ENCODE measurements around the gene TMPRSS2. TPM values are rescaled to one million over a fixed set of nuclear protein-coding genes. Genes with fewer than 3 reads are reported as not detected.
A peak's percentile ranks its signal among the peaks of the same experiment; 100 is the strongest.

TMPRSS2 gene
- total RNA-seq, 1 donor from 2014 or later: 0.84 TPM

DNA sequence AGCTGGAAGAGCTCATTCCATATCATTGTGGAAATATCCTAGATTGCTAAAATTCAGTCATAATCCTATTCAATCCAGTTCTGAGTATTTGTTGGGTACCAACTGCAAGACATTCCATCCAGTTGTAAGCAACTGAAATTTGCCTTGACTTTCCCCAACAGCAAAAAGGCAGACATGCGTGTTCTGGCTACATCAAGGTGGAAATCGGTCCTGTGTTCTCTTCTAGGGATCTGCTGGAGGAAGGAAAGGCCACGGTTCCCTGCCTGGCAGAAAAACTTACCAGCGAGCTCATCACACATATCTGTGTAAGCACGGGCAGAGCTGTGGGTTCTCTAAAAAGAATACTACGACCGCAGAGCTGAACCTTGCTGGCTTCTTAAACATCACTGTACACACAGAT, 64.4 kb downstream of the TMPRSS2 start:
- Histone ChIP-seq H3K4me2 (ENCODE audit: low read length) (no peak overlapping the region), H4K20me1 (ENCODE audit: insufficient read depth, low read length) (no peaks in the 10 kb centered on the region), H3K4me1 (ENCODE audit: insufficient read depth, low read length) (no peaks in the 10 kb centered on the region), H3K9ac (ENCODE audit: low read length) (no peak overlapping the region), H3K27ac (ENCODE audit: low read depth, low read length) (no peak overlapping the region), H3K79me2 (ENCODE audit: insufficient read depth, low read length) (no peaks in the 10 kb centered on the region), H3K36me3 (ENCODE audit: insufficient read depth, low read length) (no peaks in the 10 kb centered on the region), H3K9me3 (ENCODE audit: insufficient read depth, low read depth, low read length) (no peaks in the 10 kb centered on the region), H3K4me3 (ENCODE audit: insufficient read depth, low read depth, low read length) (no peak overlapping the region), H2AFZ (ENCODE audit: low read depth, low read length) (no peak overlapping the region), H3K27me3 (ENCODE audit: insufficient read depth, low read length) (no peaks in the 10 kb centered on the region)
- no peak for DNase-seq (ENCODE audit: low read depth)
- H3K27me3 Mint-ChIP-seq (ENCODE audit: low read depth, unreplicated experiment): no peaks in the 10 kb centered on the region
- no peaks in the 10 kb centered on the region for H3K9me3 Mint-ChIP-seq (ENCODE audit: unreplicated experiment)
- no peak overlapping the region for H3K27ac Mint-ChIP-seq (ENCODE audit: unreplicated experiment)
- no peak for FAIRE-seq
- H3K4me1 Mint-ChIP-seq (ENCODE audit: low read depth, unreplicated experiment): peaks cover 12% of the 10 kb centered on the region
- H3K36me3 Mint-ChIP-seq (ENCODE audit: low read depth, unreplicated experiment): peaks cover 40% of the 10 kb centered on the region
- H3K4me3 Mint-ChIP-seq (ENCODE audit: unreplicated experiment): no peak overlapping the region
- TF ChIP-seq EZH2 (IDR thresholded peaks at IDR 0.05; ENCODE audit: insufficient read depth, low read length): no peak
- TF ChIP-seq, protein P1, sequence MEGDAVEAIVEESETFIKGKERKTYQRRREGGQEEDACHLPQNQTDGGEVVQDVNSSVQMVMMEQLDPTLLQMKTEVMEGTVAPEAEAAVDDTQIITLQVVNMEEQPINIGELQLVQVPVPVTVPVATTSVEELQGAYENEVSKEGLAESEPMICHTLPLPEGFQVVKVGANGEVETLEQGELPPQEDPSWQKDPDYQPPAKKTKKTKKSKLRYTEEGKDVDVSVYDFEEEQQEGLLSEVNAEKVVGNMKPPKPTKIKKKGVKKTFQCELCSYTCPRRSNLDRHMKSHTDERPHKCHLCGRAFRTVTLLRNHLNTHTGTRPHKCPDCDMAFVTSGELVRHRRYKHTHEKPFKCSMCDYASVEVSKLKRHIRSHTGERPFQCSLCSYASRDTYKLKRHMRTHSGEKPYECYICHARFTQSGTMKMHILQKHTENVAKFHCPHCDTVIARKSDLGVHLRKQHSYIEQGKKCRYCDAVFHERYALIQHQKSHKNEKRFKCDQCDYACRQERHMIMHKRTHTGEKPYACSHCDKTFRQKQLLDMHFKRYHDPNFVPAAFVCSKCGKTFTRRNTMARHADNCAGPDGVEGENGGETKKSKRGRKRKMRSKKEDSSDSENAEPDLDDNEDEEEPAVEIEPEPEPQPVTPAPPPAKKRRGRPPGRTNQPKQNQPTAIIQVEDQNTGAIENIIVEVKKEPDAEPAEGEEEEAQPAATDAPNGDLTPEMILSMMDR (IDR thresholded peaks at IDR 0.05; ENCODE audit: insufficient read depth, low read depth, low read length): no peak

DNA sequence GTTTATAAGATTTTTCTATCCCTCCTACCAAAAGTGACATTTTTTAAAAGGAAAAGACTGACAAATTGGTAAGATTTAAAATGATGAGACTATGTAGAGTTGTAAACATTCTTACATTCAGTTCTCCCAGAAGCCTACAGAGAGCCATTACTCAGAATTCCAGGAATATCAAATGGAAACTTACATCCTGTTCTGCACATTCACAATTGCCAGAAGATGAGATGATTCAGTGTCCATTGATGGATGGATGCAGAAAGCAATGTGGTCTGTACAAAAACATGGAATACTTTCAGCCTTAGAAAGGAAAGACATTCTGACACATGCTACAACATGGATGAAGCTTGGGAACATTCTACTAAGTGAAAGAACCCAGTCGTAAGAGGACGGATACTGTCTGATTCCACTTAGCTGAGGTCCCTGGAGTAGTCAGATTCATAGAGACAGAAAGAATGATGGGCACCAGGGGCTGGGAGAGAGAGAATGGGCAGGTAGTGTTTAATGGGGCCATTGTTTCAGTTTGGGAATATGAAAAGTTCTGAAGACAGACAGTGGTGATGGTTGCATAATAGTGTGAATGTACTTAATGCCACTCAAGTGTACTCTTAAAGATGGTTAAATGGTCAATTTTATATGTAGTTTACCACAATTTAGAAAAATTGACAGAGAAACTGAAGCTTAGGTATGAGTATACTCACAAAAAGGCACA, 65.3 kb downstream of the TMPRSS2 start:
- peak; percentile 60 for DNase-seq (ENCODE audit: low read depth)
- no peak overlapping the region for H3K4me2 ChIP-seq (ENCODE audit: low read length)
- Mint-ChIP-seq H3K9me3 (ENCODE audit: unreplicated experiment) (no peaks in the 10 kb centered on the region), H3K27me3 (ENCODE audit: low read depth, unreplicated experiment) (no peaks in the 10 kb centered on the region), H3K36me3 (ENCODE audit: low read depth, unreplicated experiment) (peaks cover 42% of the 10 kb centered on the region), H3K4me1 (ENCODE audit: low read depth, unreplicated experiment) (peaks cover 14% of the 10 kb centered on the region), H3K27ac (ENCODE audit: unreplicated experiment) (no peak overlapping the region), H3K4me3 (ENCODE audit: unreplicated experiment) (no peak overlapping the region)
- H3K9me3 ChIP-seq (ENCODE audit: insufficient read depth, low read depth, low read length): no peaks in the 10 kb centered on the region
- H3K27ac ChIP-seq (ENCODE audit: low read depth, low read length): no peak overlapping the region
- no peak overlapping the region for H2AFZ ChIP-seq (ENCODE audit: low read depth, low read length)
- H3K36me3 ChIP-seq (ENCODE audit: insufficient read depth, low read length): no peaks in the 10 kb centered on the region
- no peak for TF ChIP-seq EZH2 (IDR thresholded peaks at IDR 0.05; ENCODE audit: insufficient read depth, low read length)
- TF ChIP-seq, protein P1 (IDR thresholded peaks at IDR 0.05; ENCODE audit: insufficient read depth, low read depth, low read length): no peak
- no peaks in the 10 kb centered on the region for H3K79me2 ChIP-seq (ENCODE audit: insufficient read depth, low read length)
- H3K9ac ChIP-seq (ENCODE audit: low read length): no peak overlapping the region
- H3K27me3 ChIP-seq (ENCODE audit: insufficient read depth, low read length): no peaks in the 10 kb centered on the region
- no peaks in the 10 kb centered on the region for H3K4me1 ChIP-seq (ENCODE audit: insufficient read depth, low read length)
- H3K4me3 ChIP-seq (ENCODE audit: insufficient read depth, low read depth, low read length): no peak overlapping the region
- FAIRE-seq: no peak
- no peaks in the 10 kb centered on the region for H4K20me1 ChIP-seq (ENCODE audit: insufficient read depth, low read length)

DNA sequence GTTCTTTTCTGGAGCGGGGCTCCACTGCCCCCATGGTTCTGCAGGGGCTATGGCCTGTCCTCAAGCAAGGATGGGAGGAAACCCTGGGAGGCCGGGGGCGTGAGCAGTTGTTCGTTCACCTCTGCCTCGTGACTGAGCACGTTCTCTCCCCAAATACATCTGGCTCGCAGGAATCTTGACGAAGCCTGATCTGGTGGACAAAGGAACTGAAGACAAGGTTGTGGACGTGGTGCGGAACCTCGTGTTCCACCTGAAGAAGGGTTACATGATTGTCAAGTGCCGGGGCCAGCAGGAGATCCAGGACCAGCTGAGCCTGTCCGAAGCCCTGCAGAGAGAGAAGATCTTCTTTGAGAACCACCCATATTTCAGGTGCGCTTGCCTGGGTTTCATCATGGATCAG, 66.4 kb downstream of the TMPRSS2 start:
- H3K27ac ChIP-seq (ENCODE audit: low read depth, low read length): no peak overlapping the region
- no peak overlapping the region for H2AFZ ChIP-seq (ENCODE audit: low read depth, low read length)
- H3K36me3 Mint-ChIP-seq (ENCODE audit: low read depth, unreplicated experiment): peaks cover 39% of the 10 kb centered on the region
- no peaks in the 10 kb centered on the region for H4K20me1 ChIP-seq (ENCODE audit: insufficient read depth, low read length)
- H3K9me3 Mint-ChIP-seq (ENCODE audit: unreplicated experiment): no peaks in the 10 kb centered on the region
- H3K9me3 ChIP-seq (ENCODE audit: insufficient read depth, low read depth, low read length): no peaks in the 10 kb centered on the region
- H3K4me3 ChIP-seq (ENCODE audit: insufficient read depth, low read depth, low read length): no peak overlapping the region
- no peaks in the 10 kb centered on the region for H3K27me3 Mint-ChIP-seq (ENCODE audit: low read depth, unreplicated experiment)
- FAIRE-seq: no peak
- no peaks in the 10 kb centered on the region for H3K79me2 ChIP-seq (ENCODE audit: insufficient read depth, low read length)
- no peak overlapping the region for H3K4me2 ChIP-seq (ENCODE audit: low read length)
- peaks cover 10% of the 10 kb centered on the region for H3K4me1 Mint-ChIP-seq (ENCODE audit: low read depth, unreplicated experiment)
- H3K9ac ChIP-seq (ENCODE audit: low read length): no peak overlapping the region
- TF ChIP-seq, protein P1 (IDR thresholded peaks at IDR 0.05; ENCODE audit: insufficient read depth, low read depth, low read length): no peak
- TF ChIP-seq EZH2 (IDR thresholded peaks at IDR 0.05; ENCODE audit: insufficient read depth, low read length): no peak
- H3K4me3 Mint-ChIP-seq (ENCODE audit: unreplicated experiment): no peak overlapping the region
- no peaks in the 10 kb centered on the region for H3K4me1 ChIP-seq (ENCODE audit: insufficient read depth, low read length)
- H3K36me3 ChIP-seq (ENCODE audit: insufficient read depth, low read length): no peaks in the 10 kb centered on the region
- no peak for DNase-seq (ENCODE audit: low read depth)
- H3K27ac Mint-ChIP-seq (ENCODE audit: unreplicated experiment): peak overlapping the region; percentile 38
- H3K27me3 ChIP-seq (ENCODE audit: insufficient read depth, low read length): no peaks in the 10 kb centered on the region
